Fibroblast of the aortic adventitia (primary cell): ENCODE results near the gene ZSCAN29. TPM values are rescaled to one million over a fixed set of nuclear protein-coding genes. Genes with fewer than 3 reads are reported as not detected.

Experiments used
- DNase-seq: peaks from one replicate; pipeline ENCODE4 v3.0.0-alpha.2; 2010; ENCODE audit warnings: low read depth
- H3K4me3 ChIP-seq: 2 replicates; pipeline ENCODE4 v1.5.1; 2011; ENCODE audit warnings: low read depth, mild to moderate bottlenecking, control low read depth, low read length, moderate library complexity
- CTCF ChIP-seq: IDR thresholded peaks from 2 replicates; pipeline ENCODE4 v1.5.1; 2011; ENCODE audit warnings: mild to moderate bottlenecking, low read length, control low read depth, inconsistent platforms; ENCODE audit not compliant: insufficient read depth
- total RNA-seq: library from RNA; depleted of rRNA; stranded (reverse); fragments of >200 nt; gene quantifications from 2 replicates; pipeline ENCODE4 v1.2.3, GENCODE V29; 2012; ENCODE audit warnings: low replicate concordance

Gene ZSCAN29
- total RNA-seq, 1 donor = 17.1 TPM

GRCh38 chr15:43360821-43361220, 10.0 kb downstream of the ZSCAN29 start:
- no peak for TF ChIP-seq CTCF

GRCh38 chr15:43352693-43353382, 18.0 kb downstream of the ZSCAN29 start:
- DNase-seq = no peak
- no peak overlapping the region for H3K4me3 ChIP-seq
- no peak for TF ChIP-seq CTCF

More at GRCh38 chr15:43360821-43361220, 10.0 kb downstream of the ZSCAN29 start:
- no peak for DNase-seq
- H3K4me3 ChIP-seq = no peak overlapping the region

GRCh38 chr15:43347114-43347513, 23.7 kb downstream of the ZSCAN29 start:
- no peak for TF ChIP-seq CTCF
- DNase-seq = no peak
- no peak overlapping the region for H3K4me3 ChIP-seq

GRCh38 chr15:43346305-43346704, 24.5 kb downstream of the ZSCAN29 start:
- no peak for TF ChIP-seq CTCF
- H3K4me3 ChIP-seq = no peak overlapping the region
- no peak for DNase-seq

- H3K4me3 ChIP-seq = peak overlapping the region; percentile 88
- TF ChIP-seq CTCF = no peak
- DNase-seq = no peak
These were observed 40.1 kb downstream of the ZSCAN29 start for GRCh38 chr15:43330780-43331087.

GRCh38 chr15:43329960-43330779, 40.7 kb downstream of the ZSCAN29 start, which contains the start of gene LCMT2:
Gene LCMT2 (minus strand): TSS chr15:43330573. CDS start chr15:43330489, 84 bp downstream.
- no peak for TF ChIP-seq CTCF
- peak within 1 kb of the TSS; percentile 88 for H3K4me3 ChIP-seq
- peak; percentile 95 for DNase-seq
